Stimulated activated CD4-positive, alpha-beta T cell treated with anti-CD3 and anti-CD28 coated beads, Interleukin-1b, Interleukin-23, amount 100 ng/mL, for 24 hours (primary cell): ENCODE measurements around the gene SESN1.

ENCODE experiments used
- DNase-seq, 4 experiments: peaks; one replicate each; pipeline ENCODE4 v3.0.0-alpha.2; 2020; ENCODE audit warnings: low read depth in 4 of 4, low spot score in 1 of 4

The SESN1 gene

DNA sequence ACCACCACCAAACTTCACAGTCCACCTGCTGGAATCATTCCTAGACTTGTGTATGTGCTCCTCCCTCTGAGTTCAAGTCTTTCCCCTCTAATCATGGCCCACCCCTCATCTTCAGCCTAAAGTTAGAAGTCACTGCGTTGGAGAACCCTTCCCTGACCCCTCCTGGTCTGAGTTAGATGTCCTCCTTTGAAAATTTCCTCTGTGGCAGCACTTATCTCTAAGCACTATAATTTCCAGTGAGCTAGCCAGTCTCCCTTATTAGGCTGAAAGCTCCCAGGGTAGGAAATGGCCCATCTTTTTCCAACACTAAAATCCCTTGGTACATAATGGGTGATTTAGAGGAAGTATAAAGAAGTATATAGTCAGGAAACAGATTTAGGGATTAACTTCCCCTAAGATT is 63.2 kb downstream of the SESN1 start:
- no peak for DNase-seq

DNA sequence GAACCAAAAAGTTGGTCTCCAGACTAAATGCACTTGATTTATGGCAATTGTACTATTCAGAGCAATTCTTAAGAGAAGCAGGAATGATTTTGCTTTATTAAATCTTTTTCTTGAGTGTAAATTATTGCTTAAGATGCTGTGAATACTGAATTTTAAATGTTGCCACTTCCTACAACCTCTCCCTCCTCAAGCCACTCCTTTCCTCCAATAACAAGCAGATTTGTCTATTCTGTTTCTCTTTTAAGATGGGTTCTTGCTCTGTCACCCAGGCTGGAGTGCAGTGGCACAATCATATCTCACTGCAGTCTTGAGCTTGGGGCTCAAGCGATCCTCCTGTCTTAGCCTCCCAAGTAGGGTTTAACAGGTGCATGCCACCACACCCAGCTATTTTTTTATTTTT is 65.3 kb downstream of the SESN1 start:
- no peak for DNase-seq

DNA sequence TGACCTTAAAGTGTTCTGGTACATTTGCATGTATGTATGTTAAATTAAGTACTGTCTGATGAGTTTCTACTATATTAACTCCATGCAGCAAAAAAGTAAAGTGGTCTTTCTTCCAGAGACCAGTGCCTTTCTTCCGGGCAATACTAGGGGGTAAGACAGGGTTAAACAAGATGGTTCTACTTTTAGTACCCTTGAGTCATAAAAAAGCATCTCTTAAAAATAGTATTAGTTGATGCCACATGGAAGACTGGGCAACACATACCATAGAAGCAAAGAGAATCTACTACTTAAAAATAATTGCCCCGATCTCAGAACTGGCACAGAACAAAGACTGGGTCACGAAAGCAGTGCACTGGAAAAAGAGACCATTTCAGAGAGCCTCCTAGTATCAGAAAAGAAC is 66.2 kb downstream of the SESN1 start:
- no peak for DNase-seq

DNA sequence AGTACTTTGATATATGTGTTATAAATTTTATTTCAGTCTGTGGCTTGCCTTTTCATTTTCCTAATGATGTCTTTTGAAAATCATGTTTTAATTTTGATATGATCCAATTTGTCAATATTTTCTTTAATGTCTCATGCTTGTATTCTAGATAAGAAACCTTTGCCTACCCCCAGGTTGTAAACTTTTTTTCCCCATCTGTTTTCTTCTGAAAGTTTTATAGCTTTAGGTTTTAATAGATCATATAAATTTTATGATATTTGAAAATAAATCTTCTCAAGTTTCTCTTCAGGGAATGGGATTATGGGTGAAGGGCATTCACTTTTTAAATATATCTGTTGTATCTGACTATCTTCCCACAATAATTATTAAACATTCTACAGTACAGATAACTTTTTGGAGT is 66.7 kb downstream of the SESN1 start:
- DNase-seq, result no peak

DNA sequence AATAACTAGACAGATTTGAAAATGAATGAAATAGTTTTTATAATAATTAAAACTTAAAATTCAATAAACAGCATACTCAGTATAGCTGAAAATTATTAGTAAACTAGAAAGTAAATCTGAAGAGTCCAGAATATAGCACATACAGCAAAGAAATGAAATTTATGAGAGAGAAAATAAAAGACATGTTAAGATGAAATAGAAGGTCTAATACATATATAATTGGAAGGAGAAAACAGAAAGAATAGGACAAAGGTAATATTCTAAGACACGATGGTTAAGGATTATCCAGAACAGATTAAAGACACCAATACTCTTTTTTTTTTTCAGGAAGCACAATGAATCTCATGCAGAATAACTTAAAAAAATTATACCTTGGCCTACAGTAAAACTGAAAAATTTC is 69.0 kb downstream of the SESN1 start:
- DNase-seq, result no peak

DNA sequence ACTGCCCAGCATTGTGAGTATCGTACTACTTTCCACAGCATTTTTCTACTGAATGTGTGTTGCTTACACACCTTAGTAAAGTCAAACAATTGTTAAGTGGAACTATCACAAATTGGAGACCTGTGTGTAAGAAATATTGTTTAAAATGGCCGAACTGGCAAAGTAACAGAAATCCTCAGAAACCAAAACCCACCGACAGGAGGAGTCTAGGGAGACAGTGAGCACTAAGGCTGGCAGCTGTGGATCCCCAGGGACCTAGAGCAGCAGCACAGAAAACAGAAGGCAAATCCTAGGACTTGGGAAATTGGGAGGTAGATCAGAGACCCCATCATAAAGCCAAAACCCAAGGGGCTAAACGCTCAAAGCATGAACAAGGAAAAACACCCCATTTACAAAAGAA is 69.9 kb downstream of the SESN1 start:
- DNase-seq, result no peak

DNA sequence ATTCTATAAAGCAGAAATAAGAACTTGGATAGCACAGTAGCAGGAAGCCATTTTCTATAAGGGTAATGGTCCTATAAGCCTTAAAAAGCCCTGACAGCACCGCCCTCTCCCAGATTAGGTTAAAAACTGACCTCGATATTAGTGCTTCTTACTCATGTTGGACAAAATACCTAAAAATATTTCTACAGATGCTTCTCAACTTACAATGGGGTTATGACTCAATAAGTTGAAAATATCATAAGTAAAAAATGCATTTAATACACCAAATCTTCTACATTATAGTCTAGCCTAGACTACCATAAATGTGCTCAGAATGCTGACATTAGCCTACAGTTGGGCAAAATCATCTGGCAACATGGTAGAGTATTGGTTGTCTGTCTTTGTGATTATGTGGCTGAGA is 70.3 kb downstream of the SESN1 start:
- no peak for DNase-seq

DNA sequence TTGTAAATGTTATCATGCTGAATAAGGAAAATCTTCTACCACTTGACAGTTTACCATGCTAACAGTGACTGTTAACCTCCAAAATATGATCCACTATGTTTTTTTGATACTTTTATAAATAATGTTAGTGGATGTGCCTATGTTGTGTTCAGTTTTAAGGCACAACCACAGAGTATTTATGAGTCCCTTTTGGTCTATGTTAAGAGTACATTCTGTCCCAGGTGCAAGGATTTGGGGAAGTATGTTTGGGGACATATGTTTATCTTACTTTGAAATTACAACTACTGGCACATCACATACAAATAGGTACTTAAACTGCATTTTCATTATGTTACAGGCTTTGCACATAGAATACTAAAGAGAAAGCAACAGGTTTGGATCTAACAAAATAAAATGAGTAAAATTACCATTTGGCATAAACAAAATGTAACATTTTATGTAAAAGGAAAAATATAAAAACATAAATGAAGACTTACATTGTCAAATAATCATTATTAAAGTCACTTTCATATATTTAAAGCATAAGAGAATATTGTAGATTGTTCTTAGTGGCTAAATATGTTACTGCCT is 71.2 kb downstream of the SESN1 start:
- DNase-seq, result no peak

DNA sequence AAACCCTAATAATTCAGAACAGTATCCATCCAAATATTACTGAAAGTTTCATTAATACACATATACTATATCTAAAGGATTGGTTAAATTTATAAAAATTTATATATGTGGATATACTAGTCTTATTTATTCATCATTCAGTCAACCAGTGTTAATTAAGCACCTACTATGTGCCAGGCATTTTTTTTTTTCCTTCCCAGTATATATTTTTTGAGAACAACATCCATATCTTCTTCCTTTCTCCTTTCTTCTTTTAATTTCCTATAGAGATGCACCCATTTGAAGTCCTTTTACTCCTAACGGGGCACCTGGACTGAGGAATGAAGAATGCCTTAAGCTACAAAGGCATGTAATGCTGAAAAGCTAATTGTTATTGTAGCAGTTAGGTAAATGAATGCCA is 72.8 kb downstream of the SESN1 start:
- DNase-seq, result no peak

DNA sequence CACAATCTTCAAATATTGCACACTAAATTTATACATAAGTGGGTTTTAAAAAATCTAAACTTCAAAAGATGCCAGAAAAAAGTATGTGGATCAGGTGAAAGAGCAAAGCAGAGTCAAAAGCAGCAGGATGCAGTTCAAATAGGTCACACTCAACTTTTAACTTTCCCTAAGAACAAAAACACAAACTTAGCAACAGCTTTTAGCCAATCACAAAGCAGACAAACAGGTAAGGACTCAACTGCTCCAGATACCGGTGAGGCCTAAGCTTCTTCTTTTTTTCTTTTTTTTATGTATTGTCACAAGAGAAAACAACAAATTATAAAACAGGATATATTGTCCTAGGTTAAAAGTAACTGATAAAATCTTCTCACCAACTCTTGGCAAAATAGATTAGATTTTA is 74.7 kb downstream of the SESN1 start:
- DNase-seq, result no peak

DNA sequence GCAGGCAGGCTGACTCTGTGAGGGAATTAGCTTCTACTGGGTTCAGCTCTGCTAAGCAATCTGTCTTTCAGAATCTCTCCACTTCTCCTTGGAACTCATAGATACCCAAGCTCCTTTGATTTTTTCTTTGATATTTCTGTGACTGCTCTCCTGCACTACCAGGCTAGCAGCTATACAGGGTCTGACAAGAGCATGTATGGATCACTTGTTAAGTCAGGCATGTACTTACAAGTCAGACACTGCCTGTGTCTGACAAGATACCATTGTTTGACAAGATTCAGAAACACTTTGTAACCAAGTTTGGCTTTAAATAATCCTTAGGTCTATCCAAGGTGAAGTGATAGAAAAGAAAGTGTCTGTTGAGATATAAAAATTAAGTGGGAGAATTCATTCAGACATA is 79.5 kb downstream of the SESN1 start:
- DNase-seq, result no peak

DNA sequence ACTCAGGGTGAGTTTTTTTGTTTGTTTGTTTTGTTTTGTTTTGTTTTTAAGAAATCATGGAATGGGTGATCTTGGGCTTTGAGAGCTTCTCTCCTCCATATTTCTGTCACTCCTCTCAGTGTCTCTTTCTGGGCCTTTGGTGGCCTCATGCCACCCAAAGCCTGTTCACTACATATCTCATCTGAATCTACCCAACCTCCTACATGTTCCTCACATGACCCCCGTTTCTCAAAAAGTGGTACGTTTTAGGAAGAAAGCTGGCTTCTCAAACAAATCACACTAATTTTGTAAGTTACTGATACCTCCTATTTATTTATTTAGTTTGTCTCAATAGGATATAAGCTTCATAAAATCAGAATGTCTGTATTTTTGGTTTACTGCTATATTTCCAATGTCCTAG is 80.0 kb downstream of the SESN1 start:
- no peak for DNase-seq

DNA sequence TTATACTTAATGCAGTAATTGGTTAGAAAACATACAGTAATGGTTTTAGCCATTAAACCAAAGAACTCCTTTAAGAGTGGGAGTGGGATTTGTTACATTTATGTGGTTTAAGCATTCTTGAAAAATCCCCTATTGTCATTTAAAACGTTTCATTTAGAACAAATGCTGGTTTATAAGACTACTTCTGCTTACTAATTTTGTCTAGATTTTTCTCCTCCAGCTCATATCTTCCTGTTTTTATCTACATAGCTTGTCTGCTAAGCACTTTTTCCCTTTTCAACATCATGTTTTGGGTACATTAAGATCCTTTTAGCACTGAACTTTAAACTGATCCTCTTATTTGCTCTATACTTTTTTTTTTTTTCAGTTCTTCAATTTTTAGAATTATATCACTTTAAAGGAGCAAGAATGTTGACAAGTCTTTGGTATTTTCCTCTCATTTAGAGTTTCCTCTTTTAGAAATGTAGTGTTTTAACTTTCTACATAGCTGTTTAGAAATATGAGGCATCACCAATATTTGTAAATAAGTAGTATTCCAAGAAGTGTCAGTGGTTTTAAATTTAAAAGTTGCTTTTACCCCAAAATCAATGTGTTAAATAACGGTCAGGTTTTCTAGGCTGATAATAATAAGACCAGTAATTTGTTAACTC is 80.9 kb downstream of the SESN1 start:
- no peak for DNase-seq

DNA sequence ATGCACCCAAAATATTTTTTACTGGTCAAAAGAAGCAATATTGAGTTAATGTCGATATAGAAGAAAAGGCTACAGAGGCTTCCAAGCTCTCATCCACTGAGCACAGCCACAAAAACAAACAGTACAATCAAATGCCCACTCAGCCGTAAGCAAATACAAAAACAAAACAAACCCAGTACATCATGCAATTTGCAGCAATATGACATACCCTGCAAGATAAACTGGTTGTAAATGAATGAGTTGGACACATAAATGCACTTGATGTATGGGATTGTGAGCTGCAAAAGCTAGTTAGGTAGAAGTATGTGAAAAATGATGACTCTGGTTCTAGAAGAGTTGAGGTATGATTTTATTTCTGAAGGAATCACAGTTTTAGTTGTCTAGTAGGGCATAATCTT is 83.9 kb downstream of the SESN1 start:
- no peak for DNase-seq

DNA sequence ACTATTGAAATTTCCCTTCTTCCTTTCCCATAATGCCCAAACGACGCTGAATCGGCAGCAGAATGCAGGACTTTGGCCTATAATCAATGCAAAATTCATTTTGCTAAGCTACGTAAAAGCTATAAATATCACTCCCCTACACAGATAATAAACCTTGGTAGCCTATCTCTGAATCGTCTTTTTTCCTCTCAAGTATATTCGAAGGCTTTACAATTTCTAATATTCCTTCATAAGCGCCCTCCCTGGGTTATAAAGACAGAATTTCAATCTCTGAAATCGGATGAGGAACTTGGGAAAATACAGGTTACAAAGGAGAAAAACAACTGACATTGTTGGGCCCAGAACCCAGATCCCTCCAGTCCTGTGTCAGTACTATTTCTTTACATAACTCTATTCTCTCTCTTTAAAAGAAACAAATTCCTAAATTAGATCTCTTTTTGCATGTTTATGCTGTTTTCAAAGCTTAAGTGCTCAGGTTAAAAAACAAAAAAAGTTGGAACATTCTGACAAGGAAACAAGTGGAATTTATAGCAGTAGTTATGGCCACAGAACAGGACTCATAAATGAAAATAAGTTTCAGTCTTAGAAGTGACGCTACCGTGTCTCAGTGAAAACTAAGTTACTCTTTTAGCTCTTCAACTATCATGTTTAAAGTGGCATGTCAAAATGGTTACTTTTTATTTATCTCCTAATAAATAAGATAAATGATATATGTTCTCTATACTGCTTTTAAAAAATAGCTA is 84.5 kb downstream of the SESN1 start:
- DNase-seq, result no peak

DNA sequence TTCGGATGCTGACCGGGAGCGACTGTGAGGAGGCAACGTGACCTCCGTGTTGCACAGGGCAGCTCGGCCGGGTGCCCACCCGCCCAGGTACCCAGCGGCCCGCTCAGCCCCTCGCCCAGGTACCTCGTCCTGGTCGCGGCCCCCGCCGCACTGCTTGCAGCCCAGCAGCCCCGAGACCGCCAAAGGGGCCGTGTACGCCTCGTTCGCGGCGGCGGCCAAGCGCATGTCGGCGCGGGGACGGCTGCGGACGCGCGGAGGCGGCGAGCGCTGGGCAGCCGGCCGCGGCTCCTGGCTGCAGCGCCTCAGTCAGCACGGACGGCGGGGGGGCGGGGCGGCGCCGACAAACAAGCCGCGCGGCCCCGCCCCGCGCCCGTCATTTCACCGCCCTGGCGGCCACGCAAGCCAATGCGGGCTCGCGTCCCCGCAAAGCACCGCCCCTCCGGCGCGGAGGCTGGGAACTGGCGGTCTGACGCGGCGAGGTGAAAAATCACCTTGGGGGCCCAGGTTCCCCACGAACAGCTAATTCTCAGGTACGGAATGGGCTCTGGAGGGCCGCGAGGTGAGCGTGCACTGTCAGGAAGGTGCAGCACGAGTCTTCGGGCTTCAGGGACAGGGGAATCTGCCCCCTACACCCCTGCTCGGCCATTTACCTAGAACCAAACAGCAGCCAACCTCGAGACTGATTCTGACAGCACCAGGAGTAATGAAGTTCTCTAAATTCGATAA is 85.2 kb downstream of the SESN1 start:
- peak; percentile 82 to 89 (median 85) for DNase-seq

DNA sequence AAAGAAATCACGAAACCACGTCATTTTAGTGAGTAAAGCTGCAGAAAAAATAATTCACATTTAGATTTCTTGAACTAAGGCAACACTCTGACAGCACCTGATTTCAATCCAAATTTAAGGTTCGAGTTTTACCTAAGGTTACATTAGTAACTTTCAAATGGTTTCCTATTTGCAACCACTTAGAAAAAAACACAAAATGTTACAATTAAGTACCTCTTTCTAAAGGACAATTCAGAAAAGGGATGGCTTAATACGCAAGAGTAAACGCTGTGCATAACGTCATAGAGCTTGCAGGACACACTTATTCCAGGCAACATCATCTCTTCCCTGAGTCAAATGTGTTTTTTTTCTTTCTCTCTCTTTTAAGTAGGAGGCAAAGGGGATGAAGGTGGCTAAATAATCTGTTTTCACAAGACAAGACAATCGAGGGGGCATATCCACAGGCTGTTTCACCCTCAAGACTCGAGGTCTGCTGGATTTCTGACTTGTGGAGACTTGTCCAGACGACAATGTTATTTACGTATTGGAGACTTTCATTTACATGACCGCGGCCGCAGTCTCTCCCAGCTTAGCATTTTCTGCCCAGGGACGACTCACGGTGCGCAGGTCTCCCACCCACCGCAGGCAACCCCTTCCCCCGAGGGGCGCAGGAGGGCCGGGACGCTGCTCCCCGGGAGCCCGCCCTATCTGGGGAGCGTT is 86.0 kb downstream of the SESN1 start:
- peak in 1 of 4 experiments; percentile 1 for DNase-seq

DNA sequence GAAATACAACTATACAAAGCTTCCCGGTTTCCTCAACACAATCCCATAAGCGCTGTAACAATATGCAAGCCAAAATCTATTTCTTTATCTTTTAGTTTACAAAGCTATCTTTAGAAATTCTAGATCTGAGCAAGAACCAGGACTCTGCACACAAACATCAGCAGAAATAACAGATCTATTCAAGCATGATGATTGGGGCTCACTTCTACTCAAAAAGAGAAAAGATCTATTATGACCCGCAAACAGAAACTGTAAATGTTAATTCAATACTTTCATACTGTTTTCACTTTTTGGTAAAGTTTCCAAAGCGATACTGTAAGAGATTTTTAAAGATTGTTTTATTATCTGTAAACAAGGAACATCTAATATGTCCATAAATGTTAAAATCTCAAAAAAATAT is 86.6 kb downstream of the SESN1 start:
- DNase-seq, result no peak

DNA sequence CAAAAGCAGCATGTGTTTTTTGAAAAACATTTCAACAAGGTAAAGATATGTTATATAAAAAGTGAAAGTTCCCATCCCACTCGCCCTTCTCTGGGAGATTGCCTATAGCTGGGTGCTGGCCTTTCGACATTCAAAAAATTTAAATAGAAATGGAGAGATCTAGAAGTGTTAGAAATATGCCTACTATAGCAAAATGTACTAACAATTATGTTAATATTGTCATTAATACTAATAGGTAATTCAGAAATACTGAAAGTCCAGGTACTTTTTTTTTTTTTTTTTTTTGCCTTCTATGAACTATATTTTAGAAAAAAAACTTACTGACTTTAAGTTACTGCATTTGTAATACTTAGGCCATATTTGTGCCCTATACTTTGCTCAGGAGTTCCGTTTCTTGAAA is 87.1 kb downstream of the SESN1 start:
- no peak for DNase-seq

DNA sequence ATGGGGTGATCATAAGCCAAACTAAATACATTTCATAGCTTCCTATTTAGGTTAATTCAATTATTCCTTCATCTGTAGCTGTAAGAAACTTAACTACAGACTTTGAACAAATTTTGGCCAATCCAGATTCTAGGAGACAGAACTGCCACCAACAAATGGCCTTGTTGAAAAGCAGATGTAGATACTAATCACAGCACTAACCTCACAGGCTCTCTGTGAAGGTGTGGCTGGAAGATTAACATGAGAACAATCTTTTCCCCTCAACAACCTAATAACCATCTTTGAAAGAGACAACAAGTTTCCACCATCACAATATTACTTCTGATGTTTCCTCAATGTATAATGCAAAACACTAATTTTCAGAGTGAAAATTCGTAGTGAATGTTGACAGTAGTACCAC is 87.8 kb downstream of the SESN1 start:
- DNase-seq, result no peak

DNA sequence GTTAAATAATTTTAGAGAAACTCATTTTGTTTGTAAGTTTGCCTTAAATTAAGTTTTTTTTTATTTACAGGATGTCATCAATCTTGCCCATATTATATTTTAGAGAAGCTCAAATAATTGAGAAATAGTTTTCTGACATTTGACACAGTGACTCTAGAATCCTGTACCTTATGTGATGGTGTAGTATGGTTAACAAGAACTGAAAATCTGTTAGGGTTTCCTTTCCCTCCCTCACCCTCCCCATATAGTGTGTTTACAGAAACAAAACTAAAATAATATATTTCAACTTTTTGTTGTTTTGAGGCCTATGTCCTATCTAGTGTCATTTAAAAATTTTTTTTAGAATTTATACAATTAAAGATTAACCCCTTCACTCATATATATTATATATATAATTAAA is 91.8 kb downstream of the SESN1 start:
- DNase-seq, result no peak
